Left kidney (tissue), 8 donors: ENCODE data around the gene ZFP92. TPM values are rescaled to one million over a fixed set of nuclear protein-coding genes. Genes with fewer than 3 reads are reported as not detected.
"Not testable (repeated sequence)": the region's sequence is repeated elsewhere in the genome, so short reads cannot be mapped to it uniquely, and the experiment has no call there.

Experiments used
- DNase-seq: peaks from one replicate; pipeline ENCODE4 v3.0.0-alpha.2; 2013
- long read RNA-seq, 8 donors: transcript quantifications; one replicate each; lab custom pipeline, GENCODE V29; 2026
- polyA plus RNA-seq: library from polyadenylated mRNA; unstranded; fragments of 120-200 nt; gene quantifications from one replicate; pipeline ENCODE4 v1.2.1, GENCODE V29; 2013; ENCODE audit not compliant: insufficient read length

Gene ZFP92, protein sequence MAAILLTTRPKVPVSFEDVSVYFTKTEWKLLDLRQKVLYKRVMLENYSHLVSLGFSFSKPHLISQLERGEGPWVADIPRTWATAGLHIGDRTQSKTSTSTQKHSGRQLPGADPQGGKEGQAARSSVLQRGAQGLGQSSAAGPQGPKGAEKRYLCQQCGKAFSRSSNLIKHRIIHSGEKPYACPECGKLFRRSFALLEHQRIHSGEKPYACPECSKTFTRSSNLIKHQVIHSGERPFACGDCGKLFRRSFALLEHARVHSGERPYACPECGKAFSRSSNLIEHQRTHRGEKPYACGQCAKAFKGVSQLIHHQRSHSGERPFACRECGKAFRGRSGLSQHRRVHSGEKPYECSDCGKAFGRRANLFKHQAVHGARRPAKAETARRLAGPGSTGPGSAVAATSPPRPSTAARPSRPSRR
- 0.80 TPM for polyA plus RNA-seq
- long read RNA-seq, donor 1: 0 reads
- long read RNA-seq, donor 2: 0 reads
- long read RNA-seq, donor 3: 0 reads
- long read RNA-seq, donor 4: 0 reads
- long read RNA-seq, donor 5: 0 reads
- long read RNA-seq, donor 6: 0 reads
- long read RNA-seq, donor 7: 0 reads
- long read RNA-seq, donor 8, full-length matches to known transcripts: 1 of 1 reads
- long read RNA-seq, donor 8, partial matches to known transcripts: 0 of 1 reads
- long read RNA-seq, donor 8, other reads (novel, unspliced or antisense): 0 of 1 reads

DNA sequence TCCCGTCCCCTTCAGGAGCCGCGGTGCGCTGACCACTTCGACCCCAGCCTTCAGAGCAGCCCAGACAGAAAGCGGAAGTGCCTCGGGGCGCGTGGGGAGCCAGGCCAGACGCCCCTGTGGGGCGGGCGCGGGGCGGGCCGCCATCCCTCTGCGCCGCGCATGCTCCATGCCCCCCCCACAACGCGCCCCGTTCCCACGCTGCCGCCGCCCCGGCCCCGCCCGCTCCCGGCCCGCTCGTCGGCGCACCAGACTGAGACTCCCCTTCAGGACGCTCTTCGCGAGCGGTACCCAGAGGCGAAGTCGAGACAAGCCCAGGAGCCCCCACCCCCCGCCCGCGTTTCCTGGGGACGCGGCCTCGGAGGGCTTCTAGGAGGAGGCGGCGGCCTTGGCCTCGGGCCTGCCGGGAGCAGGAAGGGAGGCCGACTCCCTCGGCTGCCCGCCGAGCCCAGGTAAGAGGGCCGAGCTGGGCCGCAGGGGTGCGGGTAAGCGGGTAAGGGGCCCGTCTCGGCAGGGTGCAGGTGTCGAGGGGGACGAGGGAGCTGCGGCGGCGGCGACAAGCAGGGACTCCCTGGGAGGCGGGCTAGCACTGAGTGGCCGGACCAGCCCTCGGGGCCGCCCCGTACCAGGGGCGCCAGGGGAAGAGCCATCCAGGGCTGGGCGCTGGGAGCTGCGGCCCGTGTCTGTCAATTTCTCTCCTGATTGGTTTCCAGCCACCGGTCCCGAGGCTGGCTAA, at the start of gene ZFP92:
Gene ZFP92, plus strand, starts transcription at position 218 of the 733 bp plus-strand sequence. CDS start 6,851 bp downstream, outside the sequence.
- no peak for DNase-seq

DNA sequence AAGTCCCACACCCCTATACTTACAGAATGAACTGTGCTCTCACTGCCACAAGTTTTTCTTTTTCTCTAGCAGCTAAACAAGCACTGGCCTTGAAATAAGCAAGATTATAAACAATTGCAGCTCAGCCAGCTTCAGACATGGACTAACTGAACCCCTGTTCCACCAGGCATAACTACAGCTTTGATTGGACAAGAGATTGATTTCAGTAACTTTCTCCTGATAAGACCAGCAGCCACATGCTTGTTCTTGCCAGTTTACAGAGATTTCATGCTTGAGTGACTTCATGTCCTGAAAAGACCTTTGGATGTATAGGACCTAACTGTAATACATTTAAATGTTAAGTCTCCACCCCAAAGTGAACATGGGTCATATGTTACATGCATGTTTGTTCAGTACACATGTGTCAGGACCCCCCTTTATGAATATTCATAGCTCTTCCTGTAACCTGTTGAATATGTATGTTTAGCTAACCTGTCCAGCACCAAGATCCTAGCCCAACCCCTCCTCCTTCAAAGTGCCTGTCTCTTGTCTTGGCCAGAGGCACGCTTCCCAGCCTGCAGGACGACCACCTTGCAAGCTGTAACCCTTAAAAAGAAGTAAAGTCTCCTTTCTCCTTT, 49.4 kb upstream of the ZFP92 start:
- no peak for DNase-seq

DNA sequence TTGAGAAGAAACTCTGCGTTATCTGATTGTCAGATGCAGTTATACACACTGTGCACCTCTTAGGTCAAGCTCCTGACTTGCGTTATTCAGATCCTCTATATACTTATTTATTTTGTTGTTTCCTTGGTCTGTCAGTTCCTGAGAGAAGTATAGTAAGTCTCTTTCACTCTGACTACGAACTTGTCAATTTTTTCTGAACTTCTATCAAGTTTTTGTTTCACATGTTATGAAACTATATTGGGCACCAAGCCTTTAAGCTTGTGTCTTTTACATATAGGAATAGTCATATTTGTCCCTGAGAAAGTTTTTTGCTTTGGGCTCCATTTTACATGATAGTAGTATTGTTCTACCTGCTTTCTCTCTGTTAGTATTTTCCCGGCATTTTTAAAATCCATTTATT, 45.6 kb upstream of the ZFP92 start:
- no peak for DNase-seq

DNA sequence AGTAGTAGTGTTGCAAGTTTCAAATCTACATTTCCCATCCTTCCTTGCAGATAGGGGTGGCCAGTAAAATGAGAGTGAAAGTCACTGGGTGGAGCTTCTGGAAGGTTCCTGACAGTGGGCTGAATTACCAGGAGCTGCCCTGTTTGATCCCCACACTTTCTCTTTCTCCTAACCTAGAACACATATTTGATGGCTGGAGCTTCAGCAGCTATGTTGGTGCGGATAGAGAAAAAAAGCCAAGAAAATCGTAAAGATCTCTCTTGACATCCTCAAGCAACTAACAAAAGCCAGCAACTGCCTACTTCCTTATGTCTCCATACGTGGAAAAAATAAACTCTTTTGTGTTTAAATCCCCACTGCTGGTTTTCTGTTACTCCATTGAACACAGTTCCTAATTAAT, 45.2 kb upstream of the ZFP92 start:
- no peak for DNase-seq

DNA sequence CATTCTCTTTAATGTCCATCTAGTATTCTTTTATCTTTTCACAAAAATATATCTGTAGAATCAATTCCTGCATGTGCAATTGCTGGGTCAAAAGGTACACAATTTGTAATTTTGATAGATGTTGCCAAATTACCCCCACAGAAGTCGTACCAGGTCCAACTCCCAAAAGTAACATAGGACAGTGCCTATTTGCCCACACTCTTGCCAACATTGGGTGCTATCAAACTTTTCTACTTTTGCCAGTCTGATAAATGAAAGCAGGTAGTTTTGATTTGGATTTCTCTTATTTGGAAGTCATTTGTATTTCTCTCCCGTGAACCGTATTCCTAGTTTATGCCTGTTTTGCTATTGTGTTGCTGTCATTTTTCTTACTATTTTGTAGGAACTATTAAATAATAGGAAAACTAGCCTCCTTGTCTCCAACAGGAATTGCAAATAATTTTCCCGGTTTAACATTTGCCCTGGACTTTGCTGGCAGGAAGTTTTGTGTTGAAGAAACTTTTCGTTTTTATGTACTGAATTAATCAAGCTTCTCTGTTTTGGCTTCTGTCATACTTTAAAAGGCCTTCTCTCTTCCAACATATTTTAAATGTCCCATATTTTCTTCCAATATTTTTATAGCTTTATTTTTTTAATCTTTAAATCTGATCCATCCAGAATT, 44.3 kb upstream of the ZFP92 start:
- no peak for DNase-seq

DNA sequence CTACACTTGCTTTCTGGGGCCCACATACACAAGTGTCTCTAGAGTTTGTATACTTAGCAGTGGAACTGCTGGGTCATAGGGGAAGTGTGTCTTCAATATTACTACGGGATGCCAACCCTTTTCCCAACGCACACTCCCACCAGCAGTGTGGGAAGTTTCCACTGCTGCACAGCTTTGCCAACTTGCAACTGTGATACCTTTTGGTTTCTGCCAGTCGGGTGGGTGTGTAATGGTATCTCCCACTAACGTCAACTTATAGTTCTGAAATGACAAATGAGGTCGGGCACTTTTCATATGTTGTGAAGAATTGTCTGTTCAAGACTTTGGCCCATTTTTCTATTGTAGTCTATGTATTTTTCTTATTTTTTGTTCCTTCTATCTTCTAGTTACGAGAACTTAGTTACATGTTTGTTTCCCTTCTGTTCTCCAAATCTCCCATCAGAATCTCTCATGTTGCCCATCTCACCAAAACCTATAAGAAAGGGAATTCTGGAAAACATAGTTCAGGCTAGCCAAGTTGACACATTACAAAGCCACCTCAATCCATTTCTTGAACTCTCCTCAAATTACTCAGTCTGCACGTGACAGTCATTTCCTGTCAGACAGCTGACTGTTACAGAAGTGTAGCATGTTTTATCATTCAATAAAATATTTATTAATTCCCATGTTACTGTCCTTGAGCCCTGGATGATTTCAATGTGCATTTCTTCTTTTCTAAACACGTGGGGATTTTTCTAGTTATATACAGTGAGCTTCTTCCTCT, 40.8 kb upstream of the ZFP92 start:
- no peak for DNase-seq

DNA sequence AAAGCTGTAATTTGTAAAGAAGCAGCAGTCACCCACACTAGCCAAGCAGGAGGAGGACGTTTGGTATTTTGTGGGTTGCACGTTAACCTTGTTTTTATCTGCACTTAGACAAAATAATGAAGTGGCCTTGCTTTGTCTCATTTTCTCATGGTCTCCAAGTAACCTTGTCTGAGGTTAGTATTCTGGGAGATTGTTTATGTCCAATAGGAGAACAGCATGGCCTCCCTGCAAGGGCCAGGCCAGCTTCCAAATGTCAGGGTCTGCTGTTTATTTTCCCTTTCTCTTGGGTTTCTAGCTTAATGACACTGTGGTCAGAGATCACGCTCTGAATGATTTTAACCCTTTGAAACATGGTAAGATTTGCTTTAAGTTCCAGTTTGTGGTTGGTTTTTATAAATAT, 40.0 kb upstream of the ZFP92 start:
- DNase-seq: no peak

DNA sequence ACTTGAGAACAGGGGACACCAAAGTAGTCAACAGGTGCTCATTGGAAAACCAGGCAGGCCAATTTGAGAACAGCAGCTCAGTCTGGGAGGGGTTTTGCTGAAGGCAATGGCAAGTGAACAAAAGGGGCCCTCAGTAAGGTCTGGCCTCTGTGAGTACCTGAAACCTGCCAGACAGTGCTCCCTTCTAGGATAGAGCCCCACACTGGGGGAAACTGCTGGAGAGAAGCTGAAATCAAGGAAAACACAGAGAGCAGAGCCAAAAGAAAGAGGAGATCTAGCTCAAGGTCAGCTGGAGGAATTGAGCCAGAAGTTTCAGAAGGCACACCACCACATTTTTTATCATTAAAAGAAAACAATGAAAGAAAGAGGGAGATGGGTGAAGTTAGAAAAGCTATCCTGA, 38.3 kb upstream of the ZFP92 start:
- DNase-seq: no peak

DNA sequence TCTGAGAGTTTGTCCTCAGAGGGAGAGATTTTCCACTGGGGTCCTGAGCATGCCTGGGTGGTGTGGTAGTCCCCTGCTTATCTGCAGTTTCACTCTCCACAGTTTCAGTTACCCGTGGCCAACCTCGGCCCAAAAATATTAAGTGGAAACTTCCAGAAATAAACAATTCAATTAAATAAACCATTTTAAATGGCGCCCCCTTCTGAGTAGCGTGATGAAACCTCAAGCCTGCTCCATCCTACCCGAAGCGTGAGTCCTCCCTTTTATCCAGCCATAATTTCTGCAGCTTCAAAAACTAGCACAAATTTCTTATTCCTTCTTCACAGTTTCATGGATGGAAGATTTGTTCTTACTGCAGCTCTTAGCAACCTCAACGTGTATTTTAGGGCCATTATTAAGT, 36.8 kb upstream of the ZFP92 start:
- no peak for DNase-seq

DNA sequence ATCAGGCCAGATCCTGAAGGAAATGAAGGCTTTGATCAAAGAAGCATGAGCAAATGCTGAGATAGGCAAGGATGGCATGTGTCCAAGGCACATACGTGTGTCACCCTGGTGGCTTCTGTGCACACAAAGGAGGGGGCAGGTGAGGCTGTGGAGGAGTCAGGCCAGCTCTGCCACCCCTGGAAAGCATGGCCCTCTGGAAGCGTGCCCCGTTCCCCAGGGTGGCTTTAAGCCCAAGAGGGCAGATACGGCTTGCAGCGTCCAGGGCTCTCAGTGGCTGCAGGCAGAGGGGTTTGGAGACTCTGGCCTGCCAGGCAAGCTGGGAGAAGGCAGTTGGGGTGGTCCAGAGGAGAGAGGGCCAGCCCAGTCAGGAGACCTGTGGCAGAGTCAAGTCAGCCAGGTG, 35.7 kb upstream of the ZFP92 start:
- DNase-seq: no peak

DNA sequence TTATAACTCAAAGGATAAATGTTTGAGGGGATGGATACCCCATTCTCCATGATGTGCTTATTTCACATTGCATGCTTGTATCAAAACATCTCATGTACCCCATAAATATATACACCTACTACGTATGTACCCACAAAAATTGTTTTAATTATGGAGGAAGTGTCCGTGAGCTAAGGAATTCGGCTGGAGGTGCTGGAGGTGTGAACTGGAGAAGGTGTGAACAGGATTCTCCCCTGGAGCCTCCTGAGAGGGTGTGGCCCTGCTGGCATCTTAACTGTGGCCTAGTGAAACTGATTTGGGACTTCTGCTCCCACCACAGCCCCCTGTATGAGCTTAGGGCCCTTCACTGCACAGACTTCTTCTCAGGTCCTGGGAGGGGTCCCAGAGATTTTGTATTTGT, 33.5 kb upstream of the ZFP92 start:
- no peak for DNase-seq

DNA sequence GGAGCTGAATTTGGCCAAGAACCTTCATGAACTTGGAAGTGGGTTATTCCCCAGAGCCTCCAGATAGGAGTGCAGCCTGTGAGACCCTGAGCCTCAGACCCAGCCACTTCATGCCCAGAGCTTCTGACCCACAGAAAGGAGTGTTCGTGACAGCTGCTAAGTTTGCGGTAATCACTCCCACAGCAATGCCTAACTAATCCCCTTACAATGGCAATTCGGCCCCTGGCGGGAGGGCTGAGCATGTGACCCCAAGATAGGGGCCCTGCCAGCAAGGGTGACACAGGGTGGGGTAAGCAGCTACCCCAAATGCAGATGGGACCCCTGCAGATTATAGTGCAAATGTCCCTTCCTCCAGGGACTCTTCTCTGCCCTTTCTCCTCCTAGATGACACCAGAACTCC, 32.7 kb upstream of the ZFP92 start:
- DNase-seq: no peak

DNA sequence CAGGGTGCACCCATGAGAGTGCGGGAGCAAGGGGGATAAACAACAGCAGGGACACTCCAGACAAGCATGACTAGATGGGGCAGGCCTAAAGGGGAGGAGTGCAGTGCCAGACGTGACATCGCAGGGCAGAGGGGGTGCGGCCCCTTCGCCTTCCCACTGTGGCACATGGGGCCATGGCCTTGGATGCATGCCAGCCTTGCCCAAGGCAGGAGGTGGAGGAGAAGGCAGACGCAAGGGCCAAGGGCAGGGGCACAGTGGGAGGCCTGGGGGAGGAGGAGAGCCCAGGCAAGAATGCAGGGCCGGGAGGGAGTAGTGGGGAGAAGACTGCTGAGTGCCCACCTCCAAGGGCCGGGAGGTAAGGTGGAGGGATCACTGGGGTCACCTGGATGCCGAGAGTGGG, 31.8 kb upstream of the ZFP92 start:
- no peak for DNase-seq

DNA sequence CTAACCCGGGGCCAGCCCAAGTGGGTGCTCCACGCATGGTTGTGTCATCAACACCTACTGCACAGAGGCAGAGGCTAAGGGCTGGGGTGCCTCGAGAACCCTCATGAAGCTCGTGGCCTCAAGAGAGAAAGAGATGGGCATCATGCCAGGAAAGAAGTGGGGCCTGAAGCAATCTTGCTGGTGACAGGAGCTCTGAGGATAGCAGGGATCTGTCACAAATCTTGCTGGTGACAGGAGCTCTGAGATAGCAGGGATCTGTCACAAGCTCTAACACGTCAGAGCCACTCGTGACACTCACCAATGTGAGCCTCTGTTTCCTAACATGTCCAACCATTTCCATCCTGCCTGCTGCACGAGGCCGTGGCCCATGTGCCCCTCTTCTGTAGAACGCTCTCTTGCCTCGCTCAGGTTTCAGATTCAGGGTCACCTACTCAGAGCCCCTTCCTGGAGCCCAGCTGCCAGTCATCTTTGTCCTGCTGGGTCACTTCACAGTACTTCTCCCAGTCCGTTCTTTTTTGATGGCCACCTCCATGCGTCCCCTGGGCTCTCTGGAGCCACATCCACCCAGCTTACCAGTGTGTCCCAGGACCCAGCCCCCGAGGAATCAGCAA, 31.2 kb upstream of the ZFP92 start:
- DNase-seq: no peak

DNA sequence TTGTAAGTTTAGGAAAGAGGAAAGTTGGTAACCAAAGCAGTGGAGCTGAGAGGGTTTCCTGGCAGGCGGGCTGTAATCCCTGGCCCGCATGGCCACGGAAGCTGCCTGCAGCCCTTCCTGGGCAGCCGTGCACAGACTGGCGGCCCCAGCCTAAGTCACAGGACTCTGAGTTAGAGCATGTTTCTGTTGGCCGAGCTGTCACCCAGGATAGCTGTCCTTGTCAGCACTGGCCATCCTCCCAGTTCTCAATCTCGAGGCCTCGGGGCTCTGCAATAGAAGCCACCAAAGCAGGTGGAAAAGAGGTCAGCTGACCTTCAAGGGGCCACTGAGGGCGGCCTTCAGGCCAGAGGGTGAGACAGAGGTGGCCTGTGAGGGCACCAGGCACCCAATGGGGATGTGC, 30.6 kb upstream of the ZFP92 start:
- no peak for DNase-seq

DNA sequence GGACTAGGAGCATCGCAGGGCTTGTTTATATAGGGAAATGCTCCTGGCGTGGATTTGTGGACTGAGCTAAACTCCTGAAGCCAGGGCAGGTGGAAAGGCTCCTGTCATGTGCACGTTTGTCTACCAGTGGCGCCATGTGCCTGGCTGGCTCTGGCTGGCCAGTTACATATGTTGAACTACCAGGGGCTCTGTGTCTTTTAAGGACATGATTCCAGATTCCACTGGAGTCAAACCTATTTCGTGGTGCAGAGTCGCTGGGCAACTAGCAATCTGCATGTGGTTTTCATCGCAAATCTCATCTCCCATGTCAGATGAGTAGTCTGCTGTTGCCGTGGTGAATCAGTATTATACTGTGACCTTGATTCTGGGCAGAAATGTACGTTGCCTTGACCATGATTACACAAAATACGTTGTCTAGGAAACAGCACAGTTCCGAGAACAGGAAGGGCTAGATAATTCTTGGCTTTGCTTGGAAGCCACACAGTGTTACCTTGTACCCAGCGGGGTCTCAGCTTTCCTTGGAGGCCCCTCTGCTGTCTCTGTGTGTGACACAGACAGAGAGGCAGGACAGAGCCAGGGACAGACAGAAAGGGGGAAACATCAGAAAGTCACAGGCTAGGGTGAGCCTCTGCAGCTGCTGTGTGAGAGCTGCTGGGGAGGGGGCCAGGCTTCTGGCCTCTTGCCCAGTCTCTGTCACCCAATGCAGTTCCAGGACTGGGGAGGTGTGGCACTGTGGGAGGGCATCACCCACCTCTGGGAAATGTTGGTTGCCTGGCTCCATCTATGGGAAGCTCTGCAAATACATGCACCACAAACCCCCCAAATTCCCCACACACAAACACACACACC, 29.4 kb upstream of the ZFP92 start:
- peak; percentile 70 for DNase-seq

DNA sequence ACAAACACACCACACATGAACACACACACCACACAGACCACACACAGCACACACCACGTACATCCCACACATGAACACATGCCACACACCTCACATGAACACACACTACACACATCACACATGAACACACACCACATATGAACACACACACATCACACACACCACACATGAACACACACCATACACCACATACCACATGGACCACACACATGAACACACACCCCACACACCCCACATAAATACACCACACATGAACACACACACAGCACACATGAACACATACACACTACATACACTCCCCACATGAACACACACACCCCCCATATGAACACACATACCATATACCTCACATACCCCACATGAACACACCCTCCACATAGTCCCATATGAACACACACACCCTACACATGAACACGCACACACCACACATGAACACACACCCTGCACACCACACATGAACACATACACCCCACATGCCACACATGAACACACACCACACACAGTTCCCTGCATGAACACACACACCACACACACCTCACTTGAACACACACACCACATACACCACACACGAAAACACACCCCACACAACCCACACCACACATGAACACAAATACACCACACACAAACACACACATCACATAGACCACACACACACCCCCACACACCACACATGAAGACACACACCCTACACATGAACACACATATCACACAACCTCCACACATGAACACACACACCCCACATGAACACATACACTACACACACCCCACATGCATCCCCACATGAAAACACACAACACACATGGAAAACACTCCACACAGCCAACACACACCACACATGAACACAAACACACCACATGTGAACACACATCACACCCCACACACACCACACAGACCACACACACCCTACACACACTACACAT, 28.4 kb upstream of the ZFP92 start:
- DNase-seq: no peak

DNA sequence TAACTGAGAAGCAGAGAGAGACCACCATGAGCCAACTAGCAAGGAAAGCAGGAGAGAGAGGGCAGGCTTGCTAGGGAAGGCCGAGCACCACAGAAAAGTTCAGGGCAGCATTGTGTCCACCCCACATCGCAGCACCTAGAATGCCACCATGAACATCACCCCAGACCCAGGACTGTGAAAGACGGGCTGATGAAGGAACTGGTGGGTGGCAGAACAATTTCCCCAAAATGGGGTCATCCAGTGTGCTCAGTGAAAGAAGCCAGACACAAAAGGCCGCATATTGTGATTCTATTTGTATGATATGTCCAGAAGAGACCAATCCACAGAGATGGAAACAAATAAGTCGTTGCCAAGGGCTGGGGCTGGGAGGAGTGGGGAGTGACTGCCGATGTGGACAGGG, 26.9 kb upstream of the ZFP92 start:
- DNase-seq: no peak

DNA sequence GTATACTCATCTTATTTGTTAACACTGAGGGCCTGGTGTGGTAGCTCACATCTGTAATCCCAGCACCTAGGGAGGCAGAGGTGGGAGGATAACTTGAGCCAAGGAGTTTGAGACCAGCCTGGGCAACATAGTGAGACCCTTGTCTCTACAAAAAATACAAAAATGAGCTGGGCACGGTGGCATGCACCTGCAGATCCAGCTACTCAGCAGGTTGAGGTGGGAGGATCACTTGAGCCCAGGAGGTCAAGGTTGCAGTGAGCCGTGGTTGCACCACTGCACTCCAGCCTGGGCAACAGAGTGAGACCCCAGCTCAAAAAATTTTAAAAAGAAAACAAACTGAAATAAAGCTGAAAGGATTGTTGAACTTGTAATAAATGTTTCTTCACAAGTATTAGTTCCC, 26.3 kb upstream of the ZFP92 start:
- not testable (repeated sequence) for DNase-seq
